Stimulated activated CD4-positive, alpha-beta T cell treated with anti-CD3 and anti-CD28 coated beads, TNF-alpha, amount 100 ng/mL, for 48 hours (primary cell): ENCODE measurements around the gene EIF1AX.
"Not testable (repeated sequence)": the region's sequence is repeated elsewhere in the genome, so short reads cannot be mapped to it uniquely, and the experiment has no call there.

ENCODE experiments used
- DNase-seq, 3 donors: peaks; one replicate each; pipeline ENCODE4 v3.0.0-alpha.2; 2020; ENCODE audit warnings: low read depth in 3 of 3

The EIF1AX gene, protein sequence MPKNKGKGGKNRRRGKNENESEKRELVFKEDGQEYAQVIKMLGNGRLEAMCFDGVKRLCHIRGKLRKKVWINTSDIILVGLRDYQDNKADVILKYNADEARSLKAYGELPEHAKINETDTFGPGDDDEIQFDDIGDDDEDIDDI

DNA sequence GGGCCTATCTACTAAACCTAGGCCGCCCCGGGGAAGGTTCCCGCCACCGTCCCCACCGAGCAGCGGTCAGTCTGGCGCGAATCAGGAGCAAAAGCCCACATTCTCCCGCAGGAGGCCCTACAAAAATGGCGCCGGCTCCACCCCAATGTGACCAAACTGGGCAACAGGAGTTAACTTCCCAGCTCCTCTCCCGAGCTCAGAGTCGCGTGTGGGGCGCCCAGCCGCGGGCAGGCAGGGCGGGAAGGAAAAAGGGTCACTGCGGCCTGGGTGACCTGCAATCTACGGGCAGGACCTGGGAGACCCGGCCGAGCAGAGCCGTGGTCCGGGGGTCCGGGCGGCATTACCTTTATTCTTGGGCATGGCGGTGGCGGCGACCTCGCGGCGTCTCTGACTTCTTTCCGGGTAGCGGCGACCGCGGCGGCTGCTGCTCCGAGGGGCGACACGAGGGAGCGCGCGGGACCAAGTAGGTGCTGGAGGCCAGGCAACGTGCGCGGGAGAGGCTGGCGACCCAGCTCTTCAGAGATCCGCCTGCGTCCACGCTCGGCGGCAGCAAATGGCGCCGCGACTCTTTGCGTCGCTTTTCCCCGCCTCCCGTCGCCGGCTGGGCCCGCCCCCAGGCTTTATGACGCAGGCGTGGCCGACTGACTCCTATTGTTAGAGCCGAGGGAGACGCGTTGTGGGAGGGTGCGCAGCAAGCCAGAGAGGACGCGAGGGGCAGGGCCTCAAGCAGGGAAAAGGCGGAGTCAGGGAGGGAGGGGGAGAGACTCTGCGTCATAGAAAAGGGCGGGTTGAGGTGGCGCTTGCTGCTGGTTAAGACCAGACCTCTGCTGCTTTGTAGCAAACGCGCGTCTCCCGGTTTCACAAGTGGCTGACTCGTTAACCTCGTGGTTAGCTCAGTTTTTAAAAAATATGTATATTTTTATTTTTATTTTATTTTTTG, at the start of gene EIF1AX:
Gene EIF1AX, minus strand, starts transcription at position 558 of the 940 bp plus-strand sequence. Its CDS starts 198 bp downstream, at position 360.
- peak; percentile 81 to 98 (median 93) for DNase-seq

DNA sequence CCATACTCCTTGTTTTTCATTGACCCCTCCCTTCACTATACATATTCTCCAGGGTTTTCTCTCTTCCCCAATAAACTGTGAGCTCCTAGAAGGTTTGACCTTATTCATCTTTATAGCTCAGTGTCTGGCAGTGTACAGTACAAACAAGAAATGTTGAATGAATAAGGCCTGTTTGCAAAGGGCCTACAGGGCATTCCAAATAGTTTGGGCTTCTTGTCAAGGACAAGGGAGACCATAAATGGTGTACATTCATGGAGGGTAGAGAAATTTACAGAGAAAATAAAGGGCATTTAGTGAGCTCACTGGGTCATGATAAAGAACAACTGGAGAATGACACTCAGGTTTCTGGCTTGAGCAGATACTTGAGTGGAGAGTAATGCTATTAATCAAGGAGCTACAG, 47.5 kb upstream of the EIF1AX start:
- no peak for DNase-seq

DNA sequence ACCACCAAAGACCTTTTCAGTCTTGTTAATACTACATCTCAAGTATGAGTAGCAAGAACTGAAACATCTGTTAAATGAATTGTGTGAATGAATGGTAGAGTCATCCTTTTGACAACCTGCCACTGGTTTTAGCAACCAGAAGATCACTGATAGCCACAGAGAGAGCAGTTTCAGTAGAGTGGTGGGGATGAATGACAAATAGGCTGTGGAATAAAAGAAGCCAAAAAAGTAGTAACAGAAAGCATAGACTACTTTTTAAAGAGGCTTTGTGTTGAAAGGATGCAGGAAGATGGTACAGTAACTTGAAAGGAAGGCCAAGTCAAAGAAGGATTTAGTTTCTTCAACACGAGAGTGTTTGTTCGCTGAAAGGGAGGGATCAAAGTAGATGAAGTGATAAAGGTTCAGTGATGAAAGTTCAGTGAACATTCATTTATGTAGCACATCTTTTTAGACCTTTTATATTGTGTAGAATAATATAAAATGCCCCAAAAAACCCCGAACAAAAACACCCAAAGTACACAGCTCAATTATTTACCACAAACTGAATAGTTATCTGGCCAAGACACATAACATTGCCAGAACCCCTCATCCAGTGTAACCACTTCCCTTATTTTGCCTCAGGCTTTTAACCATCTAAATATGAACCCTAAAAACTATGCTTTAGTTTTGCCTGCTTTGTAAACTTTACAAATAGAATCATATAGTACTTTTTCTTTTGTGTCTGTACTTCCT, 40.1 kb upstream of the EIF1AX start:
- no peak for DNase-seq

DNA sequence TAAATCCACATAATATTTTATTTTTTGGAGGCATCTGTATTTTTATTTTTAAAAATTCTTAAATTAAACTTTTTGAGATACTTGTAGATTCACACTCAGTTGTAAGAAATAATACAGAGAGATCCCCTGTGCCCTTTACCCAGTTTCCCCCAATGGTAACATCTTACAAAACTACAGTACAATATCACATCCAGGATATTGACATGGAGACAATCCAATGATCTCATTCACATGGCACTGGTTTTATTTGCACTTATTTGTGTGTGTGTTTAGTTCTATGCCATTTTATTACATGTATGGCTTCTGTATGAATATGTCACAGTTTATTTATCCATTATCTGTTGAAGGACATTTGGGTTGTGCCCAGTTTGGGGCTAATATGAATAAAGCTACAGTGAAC, 35.5 kb upstream of the EIF1AX start:
- DNase-seq = no peak

DNA sequence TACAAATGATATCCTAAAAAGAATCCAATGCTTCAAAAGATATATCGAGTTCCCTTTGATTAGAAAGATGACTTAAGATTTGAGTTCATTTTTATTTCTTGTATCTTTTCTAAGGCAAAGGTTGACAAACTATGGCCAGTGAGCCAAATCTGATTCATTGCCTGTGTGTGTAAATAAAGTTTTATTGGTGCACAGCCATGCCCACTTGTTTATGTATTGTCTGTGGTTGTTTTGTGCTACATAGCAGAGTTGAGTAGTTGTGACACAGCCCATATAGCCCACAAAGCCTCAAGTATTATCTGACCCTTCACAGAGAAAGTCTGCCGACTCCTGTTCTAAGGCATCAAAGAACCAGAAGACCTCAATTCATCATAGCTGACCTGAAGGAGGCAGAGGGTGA, 32.2 kb upstream of the EIF1AX start:
- no peak for DNase-seq

DNA sequence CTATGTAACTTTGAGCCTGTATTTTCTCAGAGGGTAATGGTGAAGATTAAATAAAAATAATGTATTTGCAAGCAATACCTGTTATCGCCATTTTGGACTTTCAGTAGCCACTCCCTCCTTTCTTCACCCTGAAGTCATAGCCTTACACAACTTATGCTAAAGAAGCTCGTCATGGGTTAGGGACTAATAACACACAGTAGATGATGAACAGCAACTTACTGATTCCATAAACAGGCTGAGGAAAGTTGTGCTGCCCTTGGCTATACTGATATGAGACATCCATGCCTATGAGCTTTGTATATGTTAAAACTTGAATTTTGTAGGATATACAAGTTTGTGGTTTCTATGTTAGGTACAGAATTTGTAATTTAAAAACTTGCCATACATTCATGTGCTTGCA, 31.7 kb upstream of the EIF1AX start:
- DNase-seq = no peak

DNA sequence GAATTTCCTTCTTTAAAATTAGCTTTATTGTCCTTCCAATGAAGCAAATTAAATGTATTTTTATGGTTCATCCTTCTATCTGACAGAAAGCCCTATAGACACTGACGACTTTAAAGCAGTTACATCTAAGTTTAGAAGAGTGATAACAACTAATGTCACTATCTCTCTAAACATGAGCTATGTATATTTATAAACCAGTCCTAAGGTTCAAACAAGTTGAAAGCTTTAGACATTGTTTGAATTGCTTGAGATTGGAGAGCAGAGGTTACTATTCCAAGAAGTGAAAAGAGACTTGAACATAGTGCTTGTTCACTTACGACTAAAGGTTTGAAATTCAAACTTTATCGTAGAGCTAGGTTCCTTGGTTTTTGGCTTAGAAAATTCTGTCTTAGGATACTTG, 30.2 kb upstream of the EIF1AX start:
- no peak for DNase-seq

DNA sequence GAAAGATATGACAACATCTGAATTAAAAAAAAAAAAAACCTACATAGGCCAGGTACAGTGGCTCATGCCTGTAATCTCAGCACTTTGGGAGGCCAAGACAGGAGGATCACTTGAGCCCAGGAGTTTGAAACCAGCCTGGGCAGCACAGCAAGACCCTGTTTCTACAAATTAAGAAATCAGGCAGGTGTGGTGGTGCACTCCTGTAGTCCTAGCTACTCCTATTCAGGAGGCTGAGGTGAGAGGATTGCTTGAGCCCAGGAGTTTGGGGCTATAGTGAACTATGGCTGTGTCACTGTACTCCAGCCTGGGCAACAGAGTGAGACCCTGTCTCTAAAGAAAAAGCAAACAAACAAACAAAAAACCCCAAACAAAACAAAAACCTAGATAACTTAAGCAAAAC, 20.9 kb upstream of the EIF1AX start:
- not testable (repeated sequence) for DNase-seq

DNA sequence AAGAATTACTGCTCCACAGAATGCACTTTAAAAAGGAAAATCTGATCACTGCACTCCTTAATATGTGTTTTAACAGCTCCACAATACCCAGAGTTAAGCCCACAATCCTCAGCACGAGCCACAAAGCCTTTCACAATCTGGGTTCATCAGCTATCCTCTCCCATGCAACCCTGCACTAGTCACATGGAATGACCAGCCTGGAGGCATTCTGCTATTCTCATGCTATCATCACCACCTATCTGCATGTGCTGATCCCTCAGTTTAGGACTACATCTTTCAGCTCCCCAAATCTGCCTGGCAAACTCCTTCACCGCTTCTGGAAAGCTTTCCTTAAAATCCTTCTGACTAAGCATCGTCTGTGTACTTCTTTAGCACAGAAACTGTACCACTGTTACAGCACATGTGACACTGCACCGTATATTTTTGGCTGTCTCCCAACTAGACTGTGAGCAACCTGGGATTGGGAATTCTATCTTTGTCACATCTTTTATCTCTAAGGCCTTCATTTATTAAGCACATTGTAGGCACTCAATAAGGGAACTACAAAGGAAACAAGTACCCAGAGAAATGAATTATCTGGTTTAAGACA, 18.3 kb upstream of the EIF1AX start:
- DNase-seq = no peak

DNA sequence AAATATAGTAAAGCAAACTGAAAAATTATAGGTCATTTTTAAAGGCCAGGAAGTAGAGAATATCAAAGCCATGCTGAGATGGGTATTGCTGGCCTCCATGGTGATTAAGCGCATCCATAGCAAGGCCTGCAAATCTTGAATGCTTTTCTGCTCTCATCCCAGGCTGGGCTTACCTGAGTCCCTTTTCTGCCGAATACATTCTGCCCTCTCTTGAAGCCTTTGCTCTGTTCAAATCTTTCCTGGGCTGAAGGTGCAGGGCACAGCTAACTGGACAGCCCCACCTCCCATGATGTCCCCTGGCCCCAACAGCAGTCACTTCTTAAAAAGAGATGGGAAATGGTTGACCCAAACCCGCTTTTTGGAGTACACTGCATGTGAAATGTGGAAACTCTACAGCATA, 10.1 kb upstream of the EIF1AX start:
- no peak for DNase-seq

DNA sequence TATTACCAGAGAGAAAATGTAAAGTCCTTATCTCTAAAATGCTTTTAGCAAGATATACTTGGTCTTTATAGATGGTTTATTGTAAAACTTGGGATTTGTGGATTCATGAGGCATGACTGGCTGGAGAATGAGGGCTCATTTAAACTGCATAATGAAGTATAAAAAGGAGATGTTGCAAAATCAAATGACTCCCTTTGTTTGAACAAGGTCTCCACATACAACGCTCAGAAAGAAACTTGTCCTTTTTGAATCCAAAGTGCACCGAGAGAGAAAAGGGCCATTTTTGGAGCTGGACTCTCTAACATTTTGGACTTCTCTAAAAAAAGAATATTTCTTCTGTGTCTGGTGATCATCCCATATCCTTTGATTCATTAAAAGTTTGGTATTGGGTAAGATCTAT, 7.7 kb upstream of the EIF1AX start:
- no peak for DNase-seq

DNA sequence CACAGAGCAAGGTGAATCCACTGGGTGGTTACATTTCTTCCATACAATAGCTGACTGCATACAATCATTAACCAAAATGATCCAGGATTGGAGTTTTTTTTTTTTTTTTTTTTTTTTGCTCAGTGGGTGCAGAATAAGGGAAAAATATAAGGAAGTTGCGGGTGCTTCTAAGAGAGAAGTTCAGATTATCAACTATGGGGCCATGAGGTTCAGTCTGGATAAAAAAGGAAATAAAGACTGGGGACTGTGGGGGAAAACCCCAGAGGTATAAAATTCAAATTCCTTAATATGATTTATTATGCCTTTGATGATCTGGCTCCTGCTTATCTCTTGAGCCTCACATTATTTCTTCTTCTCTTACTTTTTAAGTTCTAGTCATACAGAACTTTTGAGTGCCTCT, 5.9 kb upstream of the EIF1AX start:
- DNase-seq = no peak

DNA sequence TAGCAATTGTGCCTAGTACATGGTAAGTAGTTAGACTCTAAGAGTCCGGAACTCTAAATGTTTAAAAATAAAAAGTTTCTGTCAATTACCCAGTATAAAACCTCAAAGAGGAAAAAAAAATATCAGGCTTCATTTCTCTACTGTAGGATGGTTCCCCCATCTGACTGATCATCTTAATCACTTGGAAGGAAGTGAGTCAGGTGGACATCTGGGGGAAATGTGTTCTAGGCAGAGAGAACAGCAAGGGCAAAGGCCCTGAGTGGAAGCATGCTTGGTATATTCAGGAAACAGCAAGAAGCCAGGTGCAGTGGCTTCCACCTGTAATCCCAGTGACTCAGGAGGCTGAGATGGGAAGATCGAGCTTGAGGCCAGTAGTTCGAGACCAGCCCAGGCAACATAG, 2.9 kb upstream of the EIF1AX start:
- peak in 1 of 3 donors; percentile 4 for DNase-seq

DNA sequence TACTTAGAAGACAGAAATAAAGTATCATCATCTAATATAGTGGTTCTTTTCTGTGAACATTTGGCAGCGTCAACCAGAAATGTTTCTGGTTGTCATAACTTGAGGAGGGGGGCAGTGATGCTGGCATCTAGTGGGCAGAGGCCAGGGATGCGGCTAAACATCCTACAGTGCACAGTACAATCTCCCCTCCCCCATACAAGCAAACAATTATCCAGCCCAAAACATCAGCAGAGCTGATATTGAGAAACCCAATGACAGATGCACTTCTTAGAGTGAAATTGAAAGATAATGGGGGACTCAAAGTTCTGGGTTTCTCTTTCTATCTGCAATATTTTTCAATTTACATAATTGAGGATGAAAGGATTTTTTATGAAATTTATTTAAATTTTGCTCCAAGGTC, 1.9 kb upstream of the EIF1AX start:
- no peak for DNase-seq

DNA sequence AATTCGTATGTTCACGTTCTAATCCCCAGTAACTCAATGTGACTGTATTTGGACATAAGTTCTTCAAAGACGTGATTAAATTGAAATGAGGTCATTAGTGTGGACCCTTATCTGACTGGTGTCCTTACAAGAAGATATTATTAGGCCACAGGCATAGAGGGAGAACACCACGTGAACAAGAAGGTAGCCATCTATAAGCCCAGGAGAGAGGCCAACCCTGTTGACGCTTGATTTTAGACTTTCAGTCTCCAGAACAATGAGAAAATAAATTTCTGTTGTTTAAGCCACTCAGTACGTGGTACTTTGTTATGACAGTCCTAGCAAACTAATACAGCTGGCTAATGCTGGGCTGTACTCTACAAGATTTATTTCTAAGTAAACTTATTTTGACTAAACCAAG, 1.5 kb upstream of the EIF1AX start:
- no peak for DNase-seq

DNA sequence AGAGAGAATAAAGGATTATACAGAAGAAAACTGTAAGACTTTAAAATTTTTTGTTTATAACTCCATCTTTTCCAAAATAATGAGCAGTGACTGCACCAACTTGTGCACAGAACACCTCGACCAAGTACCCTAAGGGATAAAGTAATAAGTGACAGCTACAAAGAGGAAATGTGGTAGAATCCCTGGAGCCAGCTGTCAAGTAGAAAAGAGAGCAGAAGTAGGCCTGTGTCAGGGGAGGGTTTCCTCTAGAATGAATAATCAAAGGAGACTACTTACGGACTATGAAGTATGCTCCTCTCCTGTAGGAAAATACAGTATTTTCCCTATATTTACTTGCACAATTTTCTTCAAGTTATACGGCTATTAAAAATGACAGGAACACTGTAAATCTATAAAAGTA, 1.2 kb downstream of the EIF1AX start:
- DNase-seq = no peak

DNA sequence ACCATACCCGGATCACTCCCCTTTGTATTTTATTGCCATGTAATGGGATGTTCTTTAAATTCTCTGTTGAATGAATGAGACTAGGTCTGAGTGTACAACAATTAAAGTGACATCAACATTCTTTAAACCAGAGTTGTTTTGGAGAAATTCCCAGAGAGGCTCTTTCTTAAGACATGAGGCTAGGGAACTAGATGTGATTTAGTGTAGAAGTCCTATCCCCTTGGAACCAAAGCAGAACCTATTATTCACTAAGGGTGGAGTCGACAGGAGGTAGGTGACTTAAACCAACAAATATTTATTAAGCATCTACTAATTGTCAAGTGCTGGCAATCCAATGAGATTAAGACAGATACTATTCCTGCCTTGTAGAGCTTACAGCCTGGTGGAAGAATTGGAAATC, 1.7 kb downstream of the EIF1AX start:
- no peak for DNase-seq

DNA sequence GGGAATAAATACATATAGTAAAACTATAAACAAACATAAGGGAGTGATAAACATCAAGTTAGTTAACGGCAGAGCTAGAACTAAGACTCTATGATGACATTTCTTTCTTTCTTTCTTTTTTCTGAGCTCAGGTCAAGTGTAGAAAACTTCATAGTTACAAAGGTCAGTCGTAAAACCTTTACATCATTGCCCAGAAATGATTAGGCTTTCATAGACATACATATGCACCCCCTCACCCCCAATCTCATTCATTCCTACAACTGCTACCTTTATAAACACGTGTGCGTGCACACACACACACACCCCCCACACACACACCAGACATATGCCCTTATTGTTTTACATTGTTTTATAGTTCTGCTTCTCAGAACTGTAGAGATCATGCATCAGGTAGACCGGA, 5.7 kb downstream of the EIF1AX start:
- DNase-seq = no peak

DNA sequence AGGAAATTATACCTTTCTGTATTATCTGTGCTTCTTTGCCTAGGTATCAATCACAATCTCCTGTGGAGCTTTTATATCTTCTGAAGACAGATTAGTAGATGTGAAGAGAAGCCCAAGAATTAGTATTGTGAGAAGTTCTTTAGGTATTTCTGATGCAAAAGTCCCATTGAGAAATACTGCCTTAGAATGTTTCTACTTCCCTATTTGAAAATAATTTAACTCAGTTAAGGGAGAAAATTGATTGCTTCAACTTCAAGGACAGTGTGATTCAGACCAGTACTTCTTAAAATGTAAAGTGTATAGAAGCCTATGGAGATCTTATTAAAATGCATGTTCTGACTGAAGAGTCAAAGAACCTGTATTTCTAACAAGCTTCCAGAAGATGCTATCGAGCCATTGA, 9.0 kb downstream of the EIF1AX start:
- no peak for DNase-seq

DNA sequence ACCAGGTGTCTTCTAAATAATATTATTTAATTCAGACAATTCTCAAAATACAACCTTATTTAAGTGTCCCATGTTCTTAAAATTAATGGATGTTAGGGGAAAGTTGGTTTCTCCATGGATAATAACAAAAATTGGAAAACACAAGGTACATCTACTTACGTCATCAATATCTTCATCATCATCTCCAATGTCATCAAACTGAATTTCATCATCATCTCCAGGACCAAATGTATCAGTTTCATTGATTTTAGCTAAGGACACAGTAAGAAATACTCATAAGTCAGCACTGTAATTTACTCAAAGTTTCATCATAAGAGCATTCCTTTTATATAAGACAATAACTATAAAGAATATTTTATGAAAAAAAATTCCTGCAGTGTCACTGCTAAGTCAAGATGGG, 11.3 kb downstream of the EIF1AX start:
- DNase-seq = no peak

DNA sequence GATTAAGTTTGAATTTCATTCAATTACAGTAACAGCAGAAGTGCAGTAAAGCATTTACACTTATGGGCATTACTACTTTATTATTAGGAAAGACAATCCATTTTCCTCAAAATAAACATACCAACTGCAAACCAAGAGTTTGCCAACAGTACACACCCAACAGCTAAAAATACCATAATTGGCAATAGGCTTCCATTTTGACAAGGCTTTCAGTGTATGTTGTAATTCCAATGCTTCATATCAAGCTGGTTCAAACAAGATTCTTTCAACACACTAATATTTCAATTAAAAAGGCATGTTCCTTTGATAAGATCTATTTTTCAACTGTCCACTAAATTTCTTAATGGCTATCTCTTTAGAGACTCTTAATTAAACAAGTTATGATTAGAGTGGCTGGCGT, 12.1 kb downstream of the EIF1AX start:
- DNase-seq = no peak

DNA sequence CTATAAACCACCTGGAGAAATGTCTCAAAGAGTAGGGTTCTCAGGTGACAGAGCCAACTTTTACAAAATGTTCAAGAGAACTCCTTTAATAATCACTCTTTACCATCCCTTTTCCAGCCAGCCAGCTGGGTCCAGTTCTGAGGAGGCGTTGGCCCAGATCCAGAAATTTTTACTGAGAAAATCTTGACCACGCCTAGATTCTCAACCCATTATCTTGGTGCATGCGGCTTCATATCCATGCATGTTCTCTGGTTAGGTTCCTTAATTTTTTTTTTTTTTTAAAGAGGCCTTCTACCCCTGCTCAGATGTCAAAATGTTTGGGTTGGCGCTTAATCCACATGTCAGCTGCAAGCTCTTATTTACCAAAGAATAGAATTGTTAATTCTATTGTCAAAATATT, 13.0 kb downstream of the EIF1AX start:
- no peak for DNase-seq
